ENCODE results near the gene BCL2L11. TPM values are rescaled to one million over a fixed set of nuclear protein-coding genes. Genes with fewer than 3 reads are reported as not detected.

The BCL2L11 gene
- total and polyA plus RNA-seq, 9 of the 15 experiments (the other 6 are each of a cell fraction or from before 2014, with no cell fraction given): 2.2 to 18.8 (median 5.0) TPM

GRCh38 chr2:111157798-111158197 lies 37.1 kb downstream of the BCL2L11 start:
- intact Hi-C loops (cut with micrococcal nuclease): no loop called here
- WGBS (ENCODE audit: insufficient coverage, low coverage, missing lambda C conversion rate): 75% methylated on average over 2 of the region's 2 CpGs

More at GRCh38 chr2:111157798-111158197, 37.1 kb downstream of the BCL2L11 start:
- Histone ChIP-seq H3K4me3 (no peak overlapping the region), H3K9ac (ENCODE audit: insufficient read depth in 1 of 2, low read depth in 2 of 2, low read length in 2 of 2) (no peak overlapping the region), H3K4me1 (replicated peaks in 1 of 2; ENCODE audit: control insufficient read depth in 2 of 2, insufficient read depth in 2 of 2, low read length in 2 of 2) (no peaks in the 10 kb centered on the region), H3K27ac (ENCODE audit: extremely low read depth, low read depth, low read length) (no peak overlapping the region), H3K36me3 (ENCODE audit: control insufficient read depth, insufficient read depth, low read length) (peaks cover 71% of the 10 kb centered on the region; the same call in 1 of the 3 replicates), H3K9me1 (ENCODE audit: control insufficient read depth, insufficient read depth, low read length) (no peaks in the 10 kb centered on the region), H3K27me3 (ENCODE audit: control insufficient read depth in 2 of 2, insufficient read depth in 2 of 2, low read length in 2 of 2) (no peaks in the 10 kb centered on the region), H2AFZ (ENCODE audit: low read depth, low read length) (no peak overlapping the region), H4K20me1 (replicated peaks; ENCODE audit: control insufficient read depth, insufficient read depth, low read length) (peaks cover 33% of the 10 kb centered on the region), H3K4me2 (ENCODE audit: insufficient read depth, low read length) (no peak overlapping the region), H3K79me2 (ENCODE audit: control insufficient read depth, insufficient read depth, low read length) (no peaks in the 10 kb centered on the region), H3K9me3 (replicated peaks; ENCODE audit: control insufficient read depth, insufficient read depth, low read depth, low read length) (no peaks in the 10 kb centered on the region)
- CTCF ChIA-PET (ENCODE audit: low intra/inter-chr PET ratio): no interaction called here
- in situ Hi-C loops (cut with MboI): no loop called here
- POLR2A ChIA-PET: interaction anchor here (1.1 to 4.4 kb wide), 2 partner anchors 10 kb away, joined by 4 to 23 read pairs; no protein-coding TSS in a partner anchor
- TF ChIP-seq TRIM28 (IDR thresholded peaks at IDR 0.05) (no peak), ZNF76 (CRISPR knock-in tag; IDR thresholded peaks at IDR 0.05; ENCODE audit: borderline replicate concordance) (no peak), SLC30A9 (CRISPR knock-in tag; IDR thresholded peaks at IDR 0.05) (no peak), CREBBP (IDR thresholded peaks at IDR 0.05; ENCODE audit: low read depth, low read length) (no peak), ZNF785 (CRISPR knock-in tag; IDR thresholded peaks at IDR 0.05) (no peak), TRIM25 (IDR thresholded peaks at IDR 0.05; ENCODE audit: borderline replicate concordance) (no peak), ZNF3 (CRISPR knock-in tag; IDR thresholded peaks at IDR 0.05) (no peak)
- FAIRE-seq (no peak), DNase-seq (ENCODE audit: extremely low read depth in 1 of 4, low spot score in 3 of 4) (no peak), ATAC-seq (no peak)
- BruUV-seq (replicated peaks): no TSS peak
